SK-N-MC (cell line): ENCODE results near the gene CELF2.

Experiments used
- DNase-seq: peaks from one replicate; pipeline ENCODE4 v3.0.0-alpha.2; 2011; ENCODE audit warnings: low read depth, low spot score
- H3K27ac ChIP-seq: fragments of 200-600 bp; sonication (generic); 2 replicates; pipeline ENCODE4 v1.5.1; 2016; ENCODE audit warnings: mixed run types
- H3K36me3 ChIP-seq: fragments of 200-600 bp; sonication (generic); 2 replicates; pipeline ENCODE4 v1.6.1; 2017; ENCODE audit warnings: antibody characterized with exemption, low read length, mixed read lengths; ENCODE audit not compliant: insufficient read depth
- H3K4me3 ChIP-seq: fragments of 200-600 bp; sonication (generic); 2 replicates; pipeline ENCODE4 v1.5.1; 2016
- H3K9ac ChIP-seq: fragments of 200-600 bp; sonication (generic); 2 replicates; pipeline ENCODE4 v1.8.0; 2017; ENCODE audit warnings: mixed run types, mixed read lengths; ENCODE audit not compliant: insufficient read length
- H3K9me3 ChIP-seq: fragments of 200-600 bp; sonication (generic); 2 replicates; pipeline ENCODE4 v1.6.1; 2017; ENCODE audit warnings: low read depth, mild to moderate bottlenecking, antibody characterized with exemption, low read length, moderate library complexity, mixed read lengths
- EZH2 ChIP-seq: fragments of 200-600 bp; sonication (generic); IDR thresholded peaks from one replicate; pipeline ENCODE4 v1.6.1; 2017; ENCODE audit warnings: antibody characterized with exemption
- FOXP2 ChIP-seq: optimal IDR thresholded peaks from 2 replicates; pipeline ENCODE3; 2011; ENCODE audit warnings: mild to moderate bottlenecking, moderate library complexity; ENCODE audit not compliant: insufficient read depth; ENCODE audit errors: extremely low read length, control extremely low read depth
- POLR2AphosphoS5 ChIP-seq: IDR thresholded peaks from 2 replicates; pipeline ENCODE4 v1.6.1; 2012; ENCODE audit warnings: mild to moderate bottlenecking, low read depth, low read length, borderline replicate concordance

CELF2 gene

DNA sequence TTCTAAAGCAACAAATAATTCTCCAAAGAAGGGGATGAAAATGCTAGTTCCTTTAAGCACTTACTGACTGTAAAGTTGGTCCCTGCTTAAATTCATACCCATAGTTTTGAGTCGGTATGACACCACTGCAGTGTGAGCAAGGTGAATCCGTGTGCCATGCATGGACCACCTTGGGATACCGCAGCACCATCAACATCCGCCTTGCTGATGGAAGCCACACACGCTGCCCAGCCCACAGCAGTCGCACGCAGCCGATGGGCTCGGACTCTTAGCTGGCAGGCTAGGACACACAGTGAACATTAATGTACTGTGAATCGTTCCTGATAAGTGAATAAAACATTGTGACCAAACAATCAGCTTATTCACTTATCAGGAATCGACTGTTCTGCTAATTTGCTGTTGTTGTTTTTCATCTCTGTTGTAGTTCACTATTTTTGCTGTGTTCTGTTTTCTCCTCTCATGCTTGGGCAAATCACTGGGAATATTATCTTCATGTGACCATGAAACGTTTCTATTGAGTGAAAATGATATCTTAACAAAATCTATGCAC is 318.3 kb downstream of the CELF2 start:
- H3K9ac ChIP-seq = no peak overlapping the region
- no peak overlapping the region for H3K27ac ChIP-seq
- no peaks in the 10 kb centered on the region for H3K9me3 ChIP-seq
- no peak for DNase-seq
- H3K36me3 ChIP-seq = no peaks in the 10 kb centered on the region
- no peak for TF ChIP-seq EZH2
- TF ChIP-seq POLR2AphosphoS5 = no peak
- TF ChIP-seq FOXP2 = no peak
- H3K4me3 ChIP-seq = no peak overlapping the region

DNA sequence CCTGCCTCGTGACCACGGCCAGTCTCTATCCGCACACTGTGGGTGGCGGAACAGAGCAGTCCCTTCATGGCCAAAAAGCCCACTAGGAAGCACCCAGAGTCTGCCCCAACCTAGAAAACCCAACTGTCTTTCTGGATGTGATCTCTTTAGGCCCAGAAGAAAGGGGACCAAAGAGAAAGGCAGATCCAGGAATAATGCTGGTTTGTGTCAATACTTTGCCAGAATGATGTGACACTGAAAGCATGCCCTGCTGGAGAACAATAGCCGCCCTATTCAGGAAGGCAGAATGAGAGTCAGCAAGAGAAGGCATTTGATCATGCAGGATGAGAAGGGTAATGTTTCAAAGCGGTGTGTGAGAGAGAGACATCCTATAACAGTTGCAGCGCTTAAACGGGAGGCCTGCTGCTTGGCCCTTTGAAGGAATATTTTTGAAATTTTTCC is 319.1 kb downstream of the CELF2 start:
- H3K36me3 ChIP-seq = no peaks in the 10 kb centered on the region
- H3K9me3 ChIP-seq = no peaks in the 10 kb centered on the region
- no peak overlapping the region for H3K27ac ChIP-seq
- no peak overlapping the region for H3K9ac ChIP-seq
- no peak overlapping the region for H3K4me3 ChIP-seq
- no peak for DNase-seq
- TF ChIP-seq EZH2 (no peak), FOXP2 (no peak), POLR2AphosphoS5 (no peak)

DNA sequence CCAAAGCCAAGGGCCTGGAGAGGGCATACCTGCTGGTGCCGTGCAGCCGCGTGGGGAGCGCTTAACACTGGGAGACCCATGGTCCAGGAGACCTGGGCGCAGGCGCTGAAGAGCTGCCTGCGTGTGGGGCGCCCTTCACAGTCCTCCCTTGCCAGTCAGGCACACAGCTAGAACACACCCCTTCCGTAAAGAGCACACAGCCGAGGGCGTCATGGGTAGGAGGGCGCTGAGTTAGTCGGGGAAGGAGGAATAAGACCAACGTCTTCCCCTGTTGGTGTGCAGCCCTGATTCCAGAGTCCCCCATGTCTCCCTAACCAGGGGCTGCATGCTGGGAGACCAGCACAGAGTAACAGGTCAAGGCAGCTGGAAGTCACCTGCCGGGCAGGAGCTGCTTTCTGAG is 319.8 kb downstream of the CELF2 start:
- Histone ChIP-seq H3K4me3 (no peak overlapping the region), H3K27ac (no peak overlapping the region), H3K9ac (no peak overlapping the region), H3K9me3 (no peaks in the 10 kb centered on the region), H3K36me3 (no peaks in the 10 kb centered on the region)
- no peak for TF ChIP-seq EZH2
- TF ChIP-seq FOXP2 = no peak
- no peak for TF ChIP-seq POLR2AphosphoS5
- no peak for DNase-seq

DNA sequence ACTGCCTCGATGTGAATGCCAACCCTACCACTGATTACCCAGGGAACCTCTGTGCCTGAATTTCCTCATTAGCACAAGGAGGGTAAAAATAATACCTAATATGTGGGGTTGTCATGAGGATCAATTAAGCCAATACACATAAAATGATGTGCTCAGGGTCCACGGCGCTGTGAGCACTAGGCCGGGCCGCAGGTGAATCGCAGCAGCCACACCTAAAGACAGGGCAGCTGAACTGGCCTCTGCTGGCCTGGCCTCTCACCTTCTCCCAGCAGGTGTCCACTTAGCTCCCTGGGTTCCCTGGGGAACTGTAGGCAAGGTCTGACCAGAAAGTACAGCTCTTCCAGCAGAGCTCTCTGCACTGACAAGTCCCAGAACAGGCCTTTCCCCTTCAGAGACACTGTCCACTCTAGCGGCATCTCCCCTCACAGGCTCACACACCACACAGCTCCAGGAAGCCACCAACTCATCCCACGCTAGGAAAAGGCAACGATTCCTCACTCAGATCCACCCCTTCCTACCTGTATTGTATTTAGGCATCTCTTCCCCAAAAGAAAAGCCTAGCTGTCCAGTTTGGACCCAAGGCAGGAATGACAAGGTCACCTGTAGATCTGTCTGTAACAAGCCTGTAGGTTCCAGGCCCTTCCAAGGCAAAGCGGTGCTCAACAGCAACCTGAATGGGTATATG is 320.6 kb downstream of the CELF2 start:
- Histone ChIP-seq H3K9me3 (no peaks in the 10 kb centered on the region), H3K9ac (no peak overlapping the region), H3K4me3 (no peak overlapping the region), H3K36me3 (no peaks in the 10 kb centered on the region), H3K27ac (no peak overlapping the region)
- TF ChIP-seq FOXP2 (no peak), EZH2 (no peak), POLR2AphosphoS5 (no peak)
- no peak for DNase-seq

DNA sequence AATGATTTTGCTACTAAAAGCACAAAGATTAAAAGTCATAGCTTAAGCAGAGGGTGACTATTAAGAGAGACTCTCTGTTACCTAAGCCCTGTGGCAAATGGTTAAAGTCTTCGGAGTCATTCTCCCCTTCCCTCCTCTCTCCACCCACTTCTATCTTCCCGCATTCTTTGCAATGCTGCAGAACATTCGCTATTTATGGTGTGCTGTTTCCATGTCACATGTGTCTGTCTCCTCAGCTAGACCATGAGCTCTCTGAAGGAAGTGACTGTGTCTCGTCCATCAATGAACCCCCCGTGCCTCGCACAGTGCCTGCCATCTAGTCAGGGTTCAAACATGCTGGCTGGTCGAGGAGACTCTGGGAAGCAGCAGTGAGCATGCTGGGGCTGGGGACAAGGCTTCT is 321.3 kb downstream of the CELF2 start:
- H3K9me3 ChIP-seq = no peaks in the 10 kb centered on the region
- H3K27ac ChIP-seq = no peak overlapping the region
- H3K36me3 ChIP-seq = no peaks in the 10 kb centered on the region
- no peak overlapping the region for H3K4me3 ChIP-seq
- TF ChIP-seq POLR2AphosphoS5 (no peak), FOXP2 (no peak), EZH2 (no peak)
- no peak overlapping the region for H3K9ac ChIP-seq
- no peak for DNase-seq

DNA sequence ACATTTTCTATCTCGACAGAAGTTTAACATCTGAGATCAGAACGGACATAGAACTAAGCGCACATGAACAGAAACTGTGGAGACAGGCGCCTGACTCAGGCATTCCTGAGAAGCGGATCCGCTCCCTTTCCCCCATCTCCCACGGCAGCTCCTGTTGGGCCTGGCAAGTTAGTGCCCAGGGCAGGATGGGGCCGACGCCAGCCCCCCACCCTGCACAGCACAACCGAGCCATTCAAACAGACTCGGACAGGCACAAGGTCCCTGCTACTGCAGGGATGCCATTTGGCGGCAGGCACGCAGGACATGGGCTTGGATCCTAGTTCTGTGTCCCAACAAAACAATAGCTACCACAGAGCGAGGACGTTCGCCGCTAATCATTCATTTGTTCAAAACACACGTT is 322.0 kb downstream of the CELF2 start:
- TF ChIP-seq POLR2AphosphoS5 = no peak
- no peak for TF ChIP-seq EZH2
- TF ChIP-seq FOXP2 = no peak
- Histone ChIP-seq H3K36me3 (no peaks in the 10 kb centered on the region), H3K27ac (no peak overlapping the region), H3K9ac (no peak overlapping the region), H3K4me3 (no peak overlapping the region), H3K9me3 (no peaks in the 10 kb centered on the region)
- DNase-seq = no peak

DNA sequence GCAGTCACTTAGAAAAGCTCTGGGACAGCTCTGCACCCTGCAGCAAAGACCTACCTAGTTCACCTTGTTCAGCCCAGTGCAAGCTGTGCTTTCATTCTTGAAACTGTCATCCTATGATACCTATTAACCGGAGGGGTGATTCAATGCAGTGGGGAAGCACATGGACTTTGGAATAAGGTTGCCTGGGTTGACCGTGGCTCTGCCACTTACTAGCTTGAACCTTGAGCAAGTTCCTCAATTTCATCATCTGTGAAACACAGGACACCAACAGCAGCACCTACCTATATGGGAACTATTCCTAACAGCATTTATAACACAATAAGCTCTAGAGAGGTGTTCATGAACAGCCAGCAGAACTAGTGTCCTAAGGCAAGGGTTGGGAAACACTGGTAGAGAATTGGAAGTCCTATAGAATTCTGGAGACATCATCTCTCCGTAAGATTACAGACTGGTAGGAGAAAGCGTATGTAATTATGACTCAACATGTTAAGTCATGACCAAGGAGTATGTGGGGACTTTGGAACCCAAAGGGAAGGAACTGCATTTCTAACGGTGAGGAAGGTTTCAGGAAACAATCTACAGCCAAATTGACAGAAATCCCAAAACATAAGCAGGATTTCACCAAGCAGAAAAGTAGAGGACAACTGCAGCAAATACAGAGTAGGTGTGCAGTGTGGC is 323.8 kb downstream of the CELF2 start:
- no peaks in the 10 kb centered on the region for H3K9me3 ChIP-seq
- H3K9ac ChIP-seq = no peak overlapping the region
- H3K4me3 ChIP-seq = no peak overlapping the region
- TF ChIP-seq EZH2 = no peak
- no peak for TF ChIP-seq FOXP2
- no peak for TF ChIP-seq POLR2AphosphoS5
- no peak for DNase-seq
- no peaks in the 10 kb centered on the region for H3K36me3 ChIP-seq
- no peak overlapping the region for H3K27ac ChIP-seq

DNA sequence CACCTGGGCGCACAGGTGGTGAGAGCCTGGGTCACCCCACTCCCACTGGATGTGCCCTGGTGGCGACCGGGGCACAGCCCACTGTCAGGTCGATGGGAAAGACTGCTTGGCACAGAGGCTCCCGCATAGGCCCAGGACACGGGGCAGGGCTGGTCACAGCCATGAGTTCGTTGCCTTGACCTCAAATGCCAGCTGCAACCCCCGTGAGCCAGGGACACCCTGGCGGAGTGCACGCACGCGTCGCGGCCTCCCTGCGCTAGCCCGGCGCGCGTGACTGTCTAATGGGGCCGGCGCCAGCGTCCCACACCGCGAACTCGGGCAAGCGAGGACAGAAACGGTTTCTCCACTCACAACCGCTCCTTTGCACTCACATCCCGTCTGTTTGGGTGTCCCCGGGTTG is 326.4 kb downstream of the CELF2 start:
- DNase-seq = no peak
- Histone ChIP-seq H3K9me3 (no peaks in the 10 kb centered on the region), H3K9ac (no peak overlapping the region), H3K4me3 (no peak overlapping the region), H3K27ac (no peak overlapping the region), H3K36me3 (no peaks in the 10 kb centered on the region)
- TF ChIP-seq EZH2 = no peak
- no peak for TF ChIP-seq FOXP2
- TF ChIP-seq POLR2AphosphoS5 = no peak
